ENCODE data around the gene UTP3.

DNA sequence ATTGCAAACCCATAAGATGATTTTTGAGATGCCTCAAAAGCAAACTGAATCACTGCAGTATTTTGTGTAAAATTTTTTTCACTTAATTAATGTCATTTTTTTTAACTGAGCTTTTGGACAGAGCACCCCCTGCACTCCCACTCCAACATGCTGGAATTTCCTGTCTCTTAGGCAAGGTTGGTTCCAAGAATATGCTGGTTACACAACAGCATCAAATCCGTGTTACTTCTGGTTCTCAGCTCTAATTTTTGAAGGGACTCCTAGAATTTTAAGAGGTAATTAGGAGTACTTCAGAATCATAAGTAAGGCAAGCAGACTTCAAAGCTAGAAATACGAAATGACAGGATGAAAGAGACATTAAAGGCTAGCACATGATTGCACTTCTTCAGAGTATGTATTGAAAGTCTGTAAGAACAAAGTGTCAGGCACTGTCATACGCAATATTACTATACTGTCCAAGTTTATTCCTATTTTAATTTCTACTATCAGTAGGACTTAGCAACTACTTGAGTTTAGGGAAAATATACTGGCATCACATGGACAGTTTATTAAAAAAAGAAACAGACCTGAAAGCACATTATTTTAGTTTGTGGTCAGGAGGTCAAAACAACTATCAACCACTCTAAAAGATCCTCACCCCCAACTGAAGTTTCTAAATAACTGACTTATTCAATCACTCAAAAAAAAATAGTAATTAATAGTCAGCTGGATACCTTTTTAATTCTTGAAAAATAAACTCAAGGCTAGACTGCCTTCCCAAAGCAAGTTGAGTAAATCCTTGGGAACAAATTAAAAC lies 20.4 kb upstream of the UTP3 start:
- TF ChIP-seq GLIS3 (CRISPR knock-in tag; IDR thresholded peaks at IDR 0.05), result no peak
- TF ChIP-seq, protein P1, sequence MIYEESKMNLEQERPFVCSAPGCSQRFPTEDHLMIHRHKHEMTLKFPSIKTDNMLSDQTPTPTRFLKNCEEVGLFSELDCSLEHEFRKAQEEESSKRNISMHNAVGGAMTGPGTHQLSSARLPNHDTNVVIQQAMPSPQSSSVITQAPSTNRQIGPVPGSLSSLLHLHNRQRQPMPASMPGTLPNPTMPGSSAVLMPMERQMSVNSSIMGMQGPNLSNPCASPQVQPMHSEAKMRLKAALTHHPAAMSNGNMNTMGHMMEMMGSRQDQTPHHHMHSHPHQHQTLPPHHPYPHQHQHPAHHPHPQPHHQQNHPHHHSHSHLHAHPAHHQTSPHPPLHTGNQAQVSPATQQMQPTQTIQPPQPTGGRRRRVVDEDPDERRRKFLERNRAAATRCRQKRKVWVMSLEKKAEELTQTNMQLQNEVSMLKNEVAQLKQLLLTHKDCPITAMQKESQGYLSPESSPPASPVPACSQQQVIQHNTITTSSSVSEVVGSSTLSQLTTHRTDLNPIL (CRISPR knock-in tag; IDR thresholded peaks at IDR 0.05; ENCODE audit: low read depth), result no peak
- TF ChIP-seq, protein P2, sequence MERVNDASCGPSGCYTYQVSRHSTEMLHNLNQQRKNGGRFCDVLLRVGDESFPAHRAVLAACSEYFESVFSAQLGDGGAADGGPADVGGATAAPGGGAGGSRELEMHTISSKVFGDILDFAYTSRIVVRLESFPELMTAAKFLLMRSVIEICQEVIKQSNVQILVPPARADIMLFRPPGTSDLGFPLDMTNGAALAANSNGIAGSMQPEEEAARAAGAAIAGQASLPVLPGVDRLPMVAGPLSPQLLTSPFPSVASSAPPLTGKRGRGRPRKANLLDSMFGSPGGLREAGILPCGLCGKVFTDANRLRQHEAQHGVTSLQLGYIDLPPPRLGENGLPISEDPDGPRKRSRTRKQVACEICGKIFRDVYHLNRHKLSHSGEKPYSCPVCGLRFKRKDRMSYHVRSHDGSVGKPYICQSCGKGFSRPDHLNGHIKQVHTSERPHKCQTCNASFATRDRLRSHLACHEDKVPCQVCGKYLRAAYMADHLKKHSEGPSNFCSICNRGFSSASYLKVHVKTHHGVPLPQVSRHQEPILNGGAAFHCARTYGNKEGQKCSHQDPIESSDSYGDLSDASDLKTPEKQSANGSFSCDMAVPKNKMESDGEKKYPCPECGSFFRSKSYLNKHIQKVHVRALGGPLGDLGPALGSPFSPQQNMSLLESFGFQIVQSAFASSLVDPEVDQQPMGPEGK (CRISPR knock-in tag; IDR thresholded peaks at IDR 0.05; ENCODE audit: borderline replicate concordance), result no peak
- TF ChIP-seq SNAI2 (CRISPR knock-in tag; IDR thresholded peaks at IDR 0.05), result no peak
- TF ChIP-seq RARB (CRISPR knock-in tag; IDR thresholded peaks at IDR 0.05), result no peak
- no peak for TF ChIP-seq ZFP3 (CRISPR knock-in tag; IDR thresholded peaks at IDR 0.05)
- no peak for TF ChIP-seq TOX (CRISPR knock-in tag; IDR thresholded peaks at IDR 0.05; ENCODE audit: borderline replicate concordance)
- no peak for TF ChIP-seq ZFP30 (CRISPR knock-in tag; IDR thresholded peaks at IDR 0.05)
- no peak for TF ChIP-seq BACH2 (CRISPR knock-in tag; IDR thresholded peaks at IDR 0.05; ENCODE audit: borderline replicate concordance)
- no peak for TF ChIP-seq ZNF8 (CRISPR knock-in tag; IDR thresholded peaks at IDR 0.05)
- TF ChIP-seq ESRRG (CRISPR knock-in tag; IDR thresholded peaks at IDR 0.05), result no peak
- no peak for TF ChIP-seq TSHZ2 (CRISPR knock-in tag; IDR thresholded peaks at IDR 0.05)
